Lung (tissue), 12 donors: ENCODE measurements around the gene COPA. TPM values are rescaled to one million over a fixed set of nuclear protein-coding genes. Genes with fewer than 3 reads are reported as not detected.

ENCODE experiments used
- ATAC-seq: fragments of 200-7000 bp; cut with Tn5 transposase; one replicate; pipeline ENCODE4 v1.9.1; 2020; ENCODE audit warnings: moderate number of reproducible peaks; ENCODE audit not compliant: insufficient read depth, low FRiP score
- DNase-seq, 3 donors: peaks; one replicate each; pipeline ENCODE4 v3.0.0-alpha.2; 2013 to 2017
- H3K27ac ChIP-seq, 2 donors: one replicate each; pipeline ENCODE4 v1.5.1; 2013; ENCODE audit warnings: mild to moderate bottlenecking in 2 of 2, moderate library complexity in 2 of 2, control low read depth in 1 of 2, inconsistent platforms in 1 of 2, low read depth in 1 of 2, low read length in 1 of 2
- H3K27me3 ChIP-seq, 3 donors: one replicate each; pipeline ENCODE4 v1.5.1; 2013; ENCODE audit warnings: low read length in 2 of 3; ENCODE audit not compliant: control insufficient read depth in 3 of 3, insufficient read depth in 3 of 3
- H3K36me3 ChIP-seq, 4 donors: one replicate each; pipeline ENCODE4 v1.5.1; 2013; ENCODE audit warnings: low read length in 4 of 4, mild to moderate bottlenecking in 1 of 4, moderate library complexity in 1 of 4; ENCODE audit not compliant: control insufficient read depth in 4 of 4, insufficient read depth in 4 of 4
- H3K4me1 ChIP-seq, 5 donors: one replicate each; pipeline ENCODE4 v1.5.1; 2013; ENCODE audit warnings: low read length in 5 of 5, mild to moderate bottlenecking in 2 of 5, moderate library complexity in 1 of 5; ENCODE audit not compliant: control insufficient read depth in 5 of 5, insufficient read depth in 5 of 5
- H3K4me3 ChIP-seq: one replicate; pipeline ENCODE4 v1.5.1; 2013; ENCODE audit warnings: mild to moderate bottlenecking, control low read depth, moderate library complexity
- H3K9ac ChIP-seq, 2 donors: one replicate each; pipeline ENCODE4 v1.5.1; 2013; ENCODE audit warnings: low read length in 2 of 2, control low read depth in 1 of 2; ENCODE audit not compliant: insufficient read depth in 1 of 2
- H3K9me3 ChIP-seq, 4 donors: one replicate each; pipeline ENCODE4 v1.5.1; 2013; ENCODE audit warnings: low read length in 3 of 4, mild to moderate bottlenecking in 1 of 4, moderate library complexity in 1 of 4; ENCODE audit not compliant: control insufficient read depth in 4 of 4, insufficient read depth in 3 of 4
- CTCF ChIP-seq: IDR thresholded peaks from 2 replicates; pipeline ENCODE4 v1.5.1; 2012; ENCODE audit warnings: mild to moderate bottlenecking; ENCODE audit errors: control extremely low read depth, extremely low read depth
- WGBS, 2 donors: extraction: QIAGEN DNeasy Blood & Tissue Kit; methylation state at CpG; one replicate each; pipeline ENCODE4 v1.1.7; 2013; 5-methylcytosine and 5-hydroxymethylcytosine counted together
- polyA plus RNA-seq, 2 donors: library from polyadenylated mRNA; stranded (reverse); fragments of 200-250 nt; gene quantifications; one replicate each; pipeline ENCODE4 v1.2.1, GENCODE V29; 2013
- total RNA-seq, 2 donors: library from RNA; depleted of rRNA in 1 of 2; stranded (reverse); fragments of >200 nt in 1 of 2; gene quantifications; one replicate each; pipeline ENCODE4 v1.2.1, GENCODE V29; 2014 to 2021
- donor health status: control.
- donor health status: control.
- donor health status: Bipolar disorder and iron deficiency.
- donor health status: healthy.
- donor health status: DM: yes; HTN: yes; CAD: no.

The COPA gene
- total and polyA plus RNA-seq, 4 donors: 64.6 to 159 (median 125) TPM

GRCh38 chr1:160351629-160352028 lies 8.6 kb upstream of the COPA start:
- H3K27me3 ChIP-seq: no peaks in the 10 kb centered on the region
- H3K9ac ChIP-seq: no peak overlapping the region
- H3K36me3 ChIP-seq: peaks cover 45 to 70% (median 55%) of the 10 kb centered on the region in 4 donors
- DNase-seq: no peak
- no peak overlapping the region for H3K27ac ChIP-seq
- H3K4me1 ChIP-seq: peaks cover 0 to 7% (median 0%) of the 10 kb centered on the region in 5 donors
- WGBS, 2 donors: 89 to 92% methylated on average over 4 of the region's 4 CpGs
- TF ChIP-seq CTCF: no peak
- no peak overlapping the region for H3K4me3 ChIP-seq
- ATAC-seq: no peak
- peaks cover 0 to 3% (median 0%) of the 10 kb centered on the region in 4 donors for H3K9me3 ChIP-seq

DNA sequence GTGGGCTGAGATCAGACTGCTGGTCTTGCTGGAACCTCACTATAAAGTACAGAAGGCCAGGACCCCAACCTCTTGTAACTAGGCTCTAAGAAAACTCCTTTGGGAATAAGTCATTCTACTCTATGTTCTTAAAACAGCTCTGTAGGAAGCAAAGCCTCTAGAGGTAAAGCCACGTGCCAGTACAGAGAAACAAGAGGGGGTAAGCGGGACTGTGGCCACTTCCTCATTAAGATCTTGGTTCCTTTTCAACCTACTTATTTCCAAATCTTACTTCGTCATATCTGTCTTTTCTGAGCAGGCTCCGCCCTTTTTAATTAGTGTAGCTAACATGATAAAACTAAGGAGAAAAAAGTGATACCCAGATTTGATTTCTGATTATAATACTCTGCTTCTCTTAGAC lies 3.9 kb upstream of the COPA start:
- H3K9ac ChIP-seq: no peak overlapping the region
- ATAC-seq (no peak), DNase-seq (no peak)
- peaks cover 0 to 12% (median 7%) of the 10 kb centered on the region in 5 donors for H3K4me1 ChIP-seq
- H3K36me3 ChIP-seq: peaks cover 17 to 40% (median 25%) of the 10 kb centered on the region in 4 donors
- 28 to 67% methylated on average over 4 of the region's 4 CpGs for WGBS, 2 donors
- H3K27me3 ChIP-seq: no peaks in the 10 kb centered on the region
- TF ChIP-seq CTCF: no peak
- H3K4me3 ChIP-seq: no peak overlapping the region
- H3K27ac ChIP-seq: peak overlapping the region in 1 of 2 donors; percentile 7
- no peaks in the 10 kb centered on the region for H3K9me3 ChIP-seq

- H3K27ac ChIP-seq: peak overlapping the region in 1 of 2 donors; percentile 7
- no peak for TF ChIP-seq CTCF
- ATAC-seq (no peak), DNase-seq (no peak)
- peaks cover 0 to 17% (median 5%) of the 10 kb centered on the region in 5 donors for H3K4me1 ChIP-seq
- H3K36me3 ChIP-seq: peaks cover 17 to 36% (median 23%) of the 10 kb centered on the region in 4 donors
- H3K27me3 ChIP-seq: no peaks in the 10 kb centered on the region
- no peak overlapping the region for H3K4me3 ChIP-seq
- H3K9ac ChIP-seq: no peak overlapping the region
- WGBS, 2 donors: 44 to 77% methylated on average over 10 of the region's 10 CpGs
- H3K9me3 ChIP-seq: no peaks in the 10 kb centered on the region
Observed at GRCh38 chr1:160346463-160346862, 3.4 kb upstream of the COPA start.

DNA sequence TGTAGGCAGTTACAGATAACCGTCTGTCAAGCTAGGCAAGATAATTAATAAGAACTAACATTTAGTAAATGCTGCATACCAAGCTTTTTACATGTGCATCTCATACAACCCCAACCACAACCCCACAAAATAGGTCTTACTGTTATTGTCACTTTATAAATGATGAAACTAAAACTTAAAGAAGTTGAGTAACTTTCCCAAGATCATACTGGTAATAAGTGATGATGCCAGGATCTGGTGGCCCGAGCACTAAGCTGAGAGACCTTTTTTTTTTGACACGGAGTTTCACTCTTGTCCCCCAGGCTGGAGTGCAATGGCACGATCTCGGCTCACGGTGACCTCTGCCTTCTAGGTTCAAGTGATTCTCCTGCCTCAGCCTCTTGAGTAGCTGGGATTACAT lies 1.9 kb upstream of the COPA start:
- WGBS, 2 donors: 92 to 93% methylated on average over 6 of the region's 6 CpGs
- H3K9ac ChIP-seq: no peak overlapping the region
- H3K27me3 ChIP-seq: no peaks in the 10 kb centered on the region
- no peaks in the 10 kb centered on the region for H3K9me3 ChIP-seq
- peaks cover 11 to 26% (median 17%) of the 10 kb centered on the region in 4 donors for H3K36me3 ChIP-seq
- TF ChIP-seq CTCF: no peak
- H3K4me3 ChIP-seq: no peak overlapping the region
- no peak overlapping the region for H3K27ac ChIP-seq
- DNase-seq (no peak), ATAC-seq (no peak)
- H3K4me1 ChIP-seq: peaks cover 0 to 25% (median 12%) of the 10 kb centered on the region in 5 donors
